ENCODE results near the gene CHST2.

CHST2 gene

GRCh38 chr3:143103652-143104051 is 15.9 kb upstream of the CHST2 start:
- H3K4me3 ChIP-seq (ENCODE audit: low read depth, low read length), result no peak overlapping the region
- DNase-seq (ENCODE audit: low read depth), result no peak
- no peak for TF ChIP-seq MAX (IDR thresholded peaks at IDR 0.05; ENCODE audit: low read depth, low read length)
- no peak for TF ChIP-seq MYC (IDR thresholded peaks at IDR 0.05; ENCODE audit: low read depth, low read length)
- TF ChIP-seq POLR2A (IDR thresholded peaks at IDR 0.05; ENCODE audit: extremely low read depth, insufficient read length), result no peak
- TF ChIP-seq CTCF (IDR thresholded peaks at IDR 0.05; ENCODE audit: low read depth, low read length), result no peak

GRCh38 chr3:143105170-143105569 is 14.4 kb upstream of the CHST2 start:
- no peak for TF ChIP-seq CTCF (IDR thresholded peaks at IDR 0.05; ENCODE audit: low read depth, low read length)
- no peak for TF ChIP-seq MYC (IDR thresholded peaks at IDR 0.05; ENCODE audit: low read depth, low read length)
- no peak for TF ChIP-seq POLR2A (IDR thresholded peaks at IDR 0.05; ENCODE audit: extremely low read depth, insufficient read length)
- TF ChIP-seq MAX (IDR thresholded peaks at IDR 0.05; ENCODE audit: low read depth, low read length), result no peak
- no peak for DNase-seq (ENCODE audit: low read depth)
- no peak overlapping the region for H3K4me3 ChIP-seq (ENCODE audit: low read depth, low read length)

- H3K4me3 ChIP-seq (ENCODE audit: low read depth, low read length), result no peak overlapping the region
- TF ChIP-seq MAX (IDR thresholded peaks at IDR 0.05; ENCODE audit: low read depth, low read length), result no peak
- TF ChIP-seq CTCF (IDR thresholded peaks at IDR 0.05; ENCODE audit: low read depth, low read length), result no peak
- TF ChIP-seq MYC (IDR thresholded peaks at IDR 0.05; ENCODE audit: low read depth, low read length), result no peak
- no peak for TF ChIP-seq POLR2A (IDR thresholded peaks at IDR 0.05; ENCODE audit: extremely low read depth, insufficient read length)
- no peak for DNase-seq (ENCODE audit: low read depth)
Measured at GRCh38 chr3:143109861-143110260, 9.7 kb upstream of the CHST2 start.

GRCh38 chr3:143110371-143110770 is 9.2 kb upstream of the CHST2 start:
- TF ChIP-seq MAX (IDR thresholded peaks at IDR 0.05; ENCODE audit: low read depth, low read length) (no peak), CTCF (IDR thresholded peaks at IDR 0.05; ENCODE audit: low read depth, low read length) (no peak), MYC (IDR thresholded peaks at IDR 0.05; ENCODE audit: low read depth, low read length) (no peak), POLR2A (IDR thresholded peaks at IDR 0.05; ENCODE audit: extremely low read depth, insufficient read length) (no peak)
- H3K4me3 ChIP-seq (ENCODE audit: low read depth, low read length), result no peak overlapping the region
- no peak for DNase-seq (ENCODE audit: low read depth)

- TF ChIP-seq POLR2A (IDR thresholded peaks at IDR 0.05; ENCODE audit: extremely low read depth, insufficient read length) (no peak), MYC (IDR thresholded peaks at IDR 0.05; ENCODE audit: low read depth, low read length) (no peak), MAX (IDR thresholded peaks at IDR 0.05; ENCODE audit: low read depth, low read length) (no peak), CTCF (IDR thresholded peaks at IDR 0.05; ENCODE audit: low read depth, low read length) (no peak)
- no peak overlapping the region for H3K4me3 ChIP-seq (ENCODE audit: low read depth, low read length)
- DNase-seq (ENCODE audit: low read depth), result no peak
Measured at GRCh38 chr3:143118630-143119008, 952 bp upstream of the CHST2 start.
